H1 (cell line): Measurements from ENCODE around the gene RPN2. TPM values are rescaled to one million over a fixed set of nuclear protein-coding genes. Genes with fewer than 3 reads are reported as not detected.

ENCODE experiments used
- CBX5 ChIP-seq: fragments of 300-800, 300-1000 bp; sonication (generic); IDR thresholded peaks from 2 replicates; pipeline ENCODE4 v1.7.1; 2016; ENCODE audit warnings: antibody characterized with exemption, low read length, low read depth
- CREB1 ChIP-seq: IDR thresholded peaks from 2 replicates; pipeline ENCODE4 v1.6.1; 2012; ENCODE audit warnings: inconsistent platforms
- EGR1 ChIP-seq: IDR thresholded peaks from 2 replicates; pipeline ENCODE4 v1.6.1; 2011; ENCODE audit warnings: low read depth, low read length, borderline replicate concordance
- EZH2 ChIP-seq: fragments of 200-600 bp; sonication (generic); IDR thresholded peaks from 2 replicates; pipeline ENCODE4 v1.7.1; 2012; ENCODE audit warnings: low read depth, mild to moderate bottlenecking, moderate library complexity, low read length, inconsistent platforms; ENCODE audit not compliant: severe bottlenecking
- GABPA ChIP-seq: IDR thresholded peaks from 2 replicates; pipeline ENCODE4 v1.6.1; 2011; ENCODE audit warnings: mild to moderate bottlenecking, low read length, moderate library complexity, borderline replicate concordance; ENCODE audit not compliant: insufficient read depth
- GTF2F1 ChIP-seq: IDR thresholded peaks from 2 replicates; pipeline ENCODE4 v1.6.1; 2012; ENCODE audit warnings: low read depth, low read length, improper control_type of control experiment, borderline replicate concordance
- HDAC6 ChIP-seq: IDR thresholded peaks from one replicate; pipeline ENCODE4 v1.7.1; 2012; ENCODE audit warnings: low read depth, mild to moderate bottlenecking, inconsistent platforms, low read length, moderate library complexity
- JUND ChIP-seq: IDR thresholded peaks from 2 replicates; pipeline ENCODE4 v1.6.1; 2011; ENCODE audit warnings: mild to moderate bottlenecking, improper control_type of control experiment, low read length
- MAFK ChIP-seq: IDR thresholded peaks from 2 replicates; pipeline ENCODE4 v1.6.1; 2012; ENCODE audit warnings: low read depth, mild to moderate bottlenecking, improper control_type of control experiment, low read length
- POLR2A ChIP-seq, 2 experiments: IDR thresholded peaks; 1 replicate in 1 of 2; 2 replicates in 1 of 2; pipeline ENCODE4 v1.6.1; 2011; ENCODE audit warnings: low read depth in 2 of 2, low read length in 2 of 2, mild to moderate bottlenecking in 2 of 2; ENCODE audit errors: control extremely low read depth in 1 of 2
- POU5F1 ChIP-seq: IDR thresholded peaks from 2 replicates; pipeline ENCODE4 v1.6.1; 2011; ENCODE audit warnings: low read depth, mild to moderate bottlenecking, low read length, moderate library complexity
- RBBP5 ChIP-seq: IDR thresholded peaks from 2 replicates; pipeline ENCODE4 v1.7.1; 2012; ENCODE audit warnings: low read depth, mild to moderate bottlenecking, inconsistent platforms, low read length, moderate library complexity, borderline replicate concordance
- SAP30 ChIP-seq: fragments of 300-600 bp; sonication (generic); IDR thresholded peaks from 2 replicates; pipeline ENCODE4 v1.7.1; 2012; ENCODE audit warnings: low read length, moderate library complexity, mild to moderate bottlenecking, inconsistent platforms; ENCODE audit not compliant: insufficient read depth, insufficient replicate concordance
- SIN3A ChIP-seq, 2 experiments: IDR thresholded peaks in 1 of 2; conservative IDR thresholded peaks in 1 of 2; 2 replicates each; pipeline ENCODE4 v1.6.1; 2011 to 2012; ENCODE audit warnings: low read length in 2 of 2, improper control_type of control experiment in 1 of 2, low read depth in 1 of 2, mild to moderate bottlenecking in 1 of 2
- SIX5 ChIP-seq: IDR thresholded peaks from 2 replicates; pipeline ENCODE4 v1.6.1; 2011; ENCODE audit warnings: mild to moderate bottlenecking, low read depth, low read length
- SP1 ChIP-seq: IDR thresholded peaks from 2 replicates; pipeline ENCODE4 v1.6.1; 2011; ENCODE audit warnings: low read depth, low read length
- SRF ChIP-seq: IDR thresholded peaks from 2 replicates; pipeline ENCODE4 v1.6.1; 2011; ENCODE audit warnings: mild to moderate bottlenecking, low read depth, low read length, moderate library complexity
- SUZ12 ChIP-seq: fragments of 200-600 bp; sonication (generic); IDR thresholded peaks from 2 replicates; pipeline ENCODE4 v1.6.1; 2012; ENCODE audit warnings: mild to moderate bottlenecking, inconsistent platforms, low read length, moderate library complexity, mixed read lengths
- TAF1 ChIP-seq: IDR thresholded peaks from 2 replicates; pipeline ENCODE4 v1.6.1; 2011; ENCODE audit warnings: mild to moderate bottlenecking, low read depth, low read length
- TAF7 ChIP-seq: optimal IDR thresholded peaks from 2 replicates; pipeline ENCODE3; 2011; ENCODE audit warnings: low read depth, mild to moderate bottlenecking, inconsistent platforms, low read length, moderate library complexity, borderline replicate concordance
- TCF12 ChIP-seq: IDR thresholded peaks from 2 replicates; pipeline ENCODE4 v1.6.1; 2011; ENCODE audit warnings: low read depth, mild to moderate bottlenecking, low read length
- polyA plus RNA-seq, 7 experiments: library from polyadenylated mRNA; depleted of rRNA in 3 of 7; stranded (reverse) in 5 of 7; unstranded in 2 of 7; fragments of >200 nt in 5 of 7; fragments of 200-250 nt in 2 of 7; gene quantifications; 1 replicate in 5 of 7; 2 replicates in 1 of 7; 4 replicates in 1 of 7; pipeline versions ENCODE4 v1.2.1 to v1.2.3, GENCODE V29; 2011 to 2013; ENCODE audit warnings: missing spikeins in 2 of 7, mixed read lengths in 2 of 7
- total RNA-seq: library from RNA; stranded (reverse); fragmentation: NEBNext Ultra II Directional; extraction: Animal tissue kit (Norgen Biotek cat#: 25700); gene quantifications from 2 replicates; pipeline ENCODE4 v1.2.1, GENCODE V29; 2021
- TF ChIP-seq, protein P1 (sequence below), 3 experiments: IDR thresholded peaks; 1 replicate in 2 of 3; 2 replicates in 1 of 3; pipeline versions ENCODE4 v1.5.1 to v1.6.1; 2011; ENCODE audit warnings: low read length in 3 of 3, mild to moderate bottlenecking in 3 of 3, inconsistent platforms in 2 of 3, low read depth in 1 of 3, moderate library complexity in 1 of 3; ENCODE audit not compliant: insufficient read depth in 1 of 3; ENCODE audit errors: control extremely low read depth in 1 of 3

Gene RPN2
- total and polyA plus RNA-seq, 2 of the 8 experiments (the other 6 are each of a cell fraction or from before 2014, with no cell fraction given): 236 to 379 TPM

DNA sequence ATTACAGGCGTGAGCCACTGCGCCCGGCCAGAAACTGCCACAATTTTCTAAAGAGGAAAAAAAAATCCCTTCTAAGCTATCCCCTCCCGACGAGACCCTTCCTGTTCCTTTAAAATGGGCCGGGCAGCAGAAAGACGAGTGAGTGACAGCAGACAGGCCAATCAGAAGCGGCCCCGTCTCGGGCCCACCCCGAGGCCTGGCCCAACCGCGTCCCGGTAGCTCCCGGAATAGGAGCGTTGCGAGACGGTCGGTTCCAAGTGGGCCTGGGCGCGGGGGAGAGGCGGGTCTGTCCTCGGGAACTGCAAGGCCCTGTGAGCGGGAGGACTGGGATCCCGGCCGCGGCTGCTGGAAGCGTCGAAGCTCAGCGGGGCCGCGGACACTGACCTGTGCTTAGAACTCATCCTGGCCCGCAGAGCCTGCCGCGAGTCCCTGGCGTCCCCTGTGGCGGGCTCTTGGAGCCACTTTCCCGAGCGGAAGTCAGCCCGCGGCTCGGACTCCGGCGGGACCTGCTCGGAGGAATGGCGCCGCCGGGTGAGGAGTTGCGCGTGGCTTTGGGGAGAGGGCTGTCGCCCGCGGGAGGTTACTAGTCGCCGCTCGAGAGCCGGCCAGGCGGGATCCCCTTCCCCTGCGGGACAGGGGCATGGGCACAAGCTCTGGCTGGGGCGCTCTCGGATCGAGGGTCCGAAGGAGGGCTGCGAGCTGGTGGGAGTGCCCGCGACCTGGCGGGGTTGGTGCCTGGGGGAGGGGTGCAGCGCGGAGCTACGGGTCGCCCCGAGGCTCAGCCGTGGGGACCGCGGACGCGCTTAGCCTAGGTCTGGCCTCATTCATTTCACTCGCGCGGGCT, at the start of gene RPN2, which contains the start of gene MROH8 (continued):
- no peak for TF ChIP-seq HDAC6
- TF ChIP-seq TAF1: peak; percentile 68
- peak; percentile 83; the same call in 1 of the 2 replicates for TF ChIP-seq RBBP5
- peak; percentile 55; the same call in 1 of the 2 replicates for TF ChIP-seq CREB1
- TF ChIP-seq EZH2: no peak
- no peak for TF ChIP-seq GABPA
- no peak for TF ChIP-seq POU5F1
- peak; percentile 91 for TF ChIP-seq JUND
- no peak for TF ChIP-seq SUZ12
- peak; percentile 31; the same call in 1 of the 2 replicates for TF ChIP-seq SIX5
- TF ChIP-seq EGR1: no peak
- no peak for TF ChIP-seq GTF2F1
- TF ChIP-seq CBX5: no peak
- TF ChIP-seq TCF12: no peak
- TF ChIP-seq SRF: no peak
- TF ChIP-seq, protein P1, sequence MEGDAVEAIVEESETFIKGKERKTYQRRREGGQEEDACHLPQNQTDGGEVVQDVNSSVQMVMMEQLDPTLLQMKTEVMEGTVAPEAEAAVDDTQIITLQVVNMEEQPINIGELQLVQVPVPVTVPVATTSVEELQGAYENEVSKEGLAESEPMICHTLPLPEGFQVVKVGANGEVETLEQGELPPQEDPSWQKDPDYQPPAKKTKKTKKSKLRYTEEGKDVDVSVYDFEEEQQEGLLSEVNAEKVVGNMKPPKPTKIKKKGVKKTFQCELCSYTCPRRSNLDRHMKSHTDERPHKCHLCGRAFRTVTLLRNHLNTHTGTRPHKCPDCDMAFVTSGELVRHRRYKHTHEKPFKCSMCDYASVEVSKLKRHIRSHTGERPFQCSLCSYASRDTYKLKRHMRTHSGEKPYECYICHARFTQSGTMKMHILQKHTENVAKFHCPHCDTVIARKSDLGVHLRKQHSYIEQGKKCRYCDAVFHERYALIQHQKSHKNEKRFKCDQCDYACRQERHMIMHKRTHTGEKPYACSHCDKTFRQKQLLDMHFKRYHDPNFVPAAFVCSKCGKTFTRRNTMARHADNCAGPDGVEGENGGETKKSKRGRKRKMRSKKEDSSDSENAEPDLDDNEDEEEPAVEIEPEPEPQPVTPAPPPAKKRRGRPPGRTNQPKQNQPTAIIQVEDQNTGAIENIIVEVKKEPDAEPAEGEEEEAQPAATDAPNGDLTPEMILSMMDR (IDR thresholded peaks at IDR 0.05; ENCODE audit: control extremely low read depth in 1 of 3, insufficient read depth in 1 of 3, low read depth in 1 of 3, low read length in 3 of 3): no peak
- TF ChIP-seq TAF7: peak; percentile 51
- peak; percentile 4 to 62; a peak in 1 of 4 replicates for TF ChIP-seq SIN3A (conservative IDR thresholded peaks at IDR 0.05 in 1 of 2, IDR thresholded peaks at IDR 0.05 in 1 of 2; ENCODE audit: low read depth in 1 of 2, low read length in 2 of 2)
- peak; percentile 96 for TF ChIP-seq SP1
- TF ChIP-seq MAFK: no peak
- no peak for TF ChIP-seq SAP30
- peak; percentile 66 to 72 for TF ChIP-seq POLR2A (IDR thresholded peaks at IDR 0.05; ENCODE audit: control extremely low read depth in 1 of 2, low read depth in 2 of 2, low read length in 2 of 2)
